HEK293T (cell line): ENCODE measurements around the gene USP5.

Experiments
- BHLHE40 ChIP-seq: fragments of 450-650 bp; IDR thresholded peaks from 2 replicates; pipeline ENCODE4 v1.6.1; 2016; ENCODE audit warnings: mild to moderate bottlenecking, moderate library complexity, borderline replicate concordance
- ELF4 ChIP-seq: fragments of 450-650 bp; IDR thresholded peaks from 2 replicates; pipeline ENCODE4 v1.6.1; 2017; ENCODE audit warnings: antibody characterized with exemption
- FOXA1 ChIP-seq: fragments of 450-650 bp; IDR thresholded peaks from 2 replicates; pipeline ENCODE4 v1.6.1; 2016; ENCODE audit warnings: mild to moderate bottlenecking
- FOXK2 ChIP-seq: fragments of 450-650 bp; IDR thresholded peaks from 2 replicates; pipeline ENCODE4 v1.6.1; 2016; ENCODE audit warnings: mild to moderate bottlenecking
- FOXM1 ChIP-seq: fragments of 450-650 bp; IDR thresholded peaks from 2 replicates; pipeline ENCODE4 v1.6.1; 2017; ENCODE audit warnings: mild to moderate bottlenecking, borderline replicate concordance
- HDGF ChIP-seq: fragments of 450-650 bp; IDR thresholded peaks from 2 replicates; pipeline ENCODE4 v1.6.1; 2017; ENCODE audit warnings: antibody characterized with exemption, borderline replicate concordance
- L3MBTL2 ChIP-seq: fragments of 450-650 bp; conservative IDR thresholded peaks from 2 replicates; pipeline ENCODE4 v1.6.1; 2016; ENCODE audit warnings: mild to moderate bottlenecking
- LEF1 ChIP-seq: fragments of 450-650 bp; IDR thresholded peaks from 2 replicates; pipeline ENCODE4 v1.6.1; 2017; ENCODE audit warnings: mild to moderate bottlenecking, borderline replicate concordance
- NFRKB ChIP-seq: fragments of 450-650 bp; IDR thresholded peaks from 2 replicates; pipeline ENCODE4 v1.6.1; 2016; ENCODE audit warnings: mild to moderate bottlenecking, moderate library complexity
- SP1 ChIP-seq: fragments of 450-650 bp; IDR thresholded peaks from 2 replicates; pipeline ENCODE4 v1.6.1; 2017
- SUZ12 ChIP-seq: fragments of 450-650 bp; IDR thresholded peaks from 2 replicates; pipeline ENCODE4 v1.6.1; 2016; ENCODE audit warnings: mild to moderate bottlenecking

DNA sequence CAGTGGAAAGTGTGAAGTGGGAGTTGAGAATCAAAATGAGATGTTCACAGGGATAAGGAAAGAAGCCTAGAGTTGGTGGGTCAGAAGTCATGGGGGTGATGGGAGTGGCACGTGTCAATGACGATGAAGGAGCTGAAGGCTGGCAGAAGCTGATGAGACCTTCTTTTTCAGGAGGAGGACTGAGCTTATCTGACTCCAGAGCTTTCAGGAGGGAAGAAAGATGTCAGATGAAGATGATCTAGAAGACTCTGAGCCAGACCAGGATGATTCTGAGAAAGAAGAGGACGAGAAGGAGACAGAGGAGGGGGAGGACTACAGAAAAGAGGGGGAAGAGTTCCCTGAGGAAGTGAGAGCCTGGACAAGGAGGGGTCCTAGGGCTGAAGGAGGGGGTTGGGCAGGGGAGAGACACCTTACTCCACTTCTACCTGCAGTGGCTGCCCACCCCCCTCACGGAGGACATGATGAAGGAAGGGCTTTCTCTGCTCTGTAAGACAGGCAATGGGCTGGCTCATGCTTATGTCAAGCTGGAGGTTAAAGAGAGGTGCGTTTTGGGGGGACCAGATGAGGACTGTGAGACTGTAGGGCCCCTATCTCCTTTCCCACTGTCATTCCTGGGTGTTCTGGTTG is 53.6 kb downstream of the USP5 start:
- no peak for TF ChIP-seq SP1
- no peak for TF ChIP-seq FOXM1
- no peak for TF ChIP-seq NFRKB
- no peak for TF ChIP-seq HDGF
- TF ChIP-seq FOXA1: no peak
- no peak for TF ChIP-seq LEF1
- TF ChIP-seq L3MBTL2: 0 out of 2 replicates have a peak, but pooled peaks have one; percentile 18
- TF ChIP-seq ELF4: no peak
- TF ChIP-seq FOXK2: no peak
- no peak for TF ChIP-seq BHLHE40
- no peak for TF ChIP-seq SUZ12
